NCI-H524 treated with DMSO at 0.1 percent for 48 hours (cell line): Measurements from ENCODE around the gene CRYBG1.
"Not testable (repeated sequence)": the region's sequence is repeated elsewhere in the genome, so short reads cannot be mapped to it uniquely, and the experiment has no call there.

ENCODE experiments used
- DNase-seq: peaks from one replicate; lab custom pipeline; 2025; lab: John Stamatoyannopoulos, UW

The CRYBG1 gene

GRCh38 chr6:106509420-106510089, 149.0 kb downstream of the CRYBG1 start:
- no peak for DNase-seq

- peak; percentile 36 for DNase-seq
These were observed 149.8 kb downstream of the CRYBG1 start for GRCh38 chr6:106510090-106510970.

GRCh38 chr6:106511288-106512047, 151.0 kb downstream of the CRYBG1 start:
- DNase-seq = no peak

GRCh38 chr6:106512048-106512967, 151.8 kb downstream of the CRYBG1 start:
- no peak for DNase-seq

GRCh38 chr6:106512968-106513574, 152.6 kb downstream of the CRYBG1 start:
- no peak for DNase-seq

GRCh38 chr6:106513808-106514582, 153.5 kb downstream of the CRYBG1 start:
- DNase-seq = no peak

DNA sequence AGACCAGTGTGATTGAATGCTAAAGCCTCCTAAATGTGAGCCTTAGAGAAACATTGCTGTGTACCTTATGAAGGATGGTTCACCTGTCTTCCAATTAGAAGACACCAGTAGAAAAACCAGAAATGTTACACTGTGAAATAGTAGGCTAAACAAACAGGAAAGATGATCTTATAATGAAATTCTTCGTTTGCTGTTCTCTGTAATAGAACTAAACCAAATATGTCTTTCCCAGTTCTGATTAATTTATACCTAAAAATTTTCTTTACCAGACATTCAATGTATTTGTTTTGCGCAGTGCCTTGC, 154.0 kb downstream of the CRYBG1 start:
- DNase-seq = no peak

DNA sequence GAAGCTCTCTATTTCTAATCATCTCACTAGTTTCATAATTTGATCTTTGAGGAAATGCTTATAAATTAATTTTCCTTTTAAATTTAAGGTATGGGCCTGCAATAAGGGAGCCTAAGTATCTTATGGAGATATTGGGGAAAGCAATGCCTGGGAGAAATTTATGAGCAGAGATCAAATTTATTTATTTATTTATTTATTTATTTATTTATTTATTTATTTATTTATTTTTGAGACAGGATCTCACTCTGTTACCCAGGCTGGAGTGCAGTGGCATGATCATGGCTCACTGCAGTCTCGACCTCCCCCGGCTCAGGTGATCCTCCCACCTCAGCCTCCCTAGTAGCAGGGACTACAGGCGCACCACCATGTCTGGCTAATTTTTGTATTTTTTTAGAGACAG, 155.1 kb downstream of the CRYBG1 start:
- DNase-seq = not testable (repeated sequence)

- DNase-seq = no peak
These were observed 156.1 kb downstream of the CRYBG1 start for GRCh38 chr6:106516616-106517015.

- DNase-seq = no peak
These were observed 157.2 kb downstream of the CRYBG1 start for GRCh38 chr6:106517706-106518105.

GRCh38 chr6:106518748-106519147, 158.2 kb downstream of the CRYBG1 start:
- DNase-seq = no peak

- DNase-seq = peak; percentile 79
These were observed 159.2 kb downstream of the CRYBG1 start for GRCh38 chr6:106519460-106520394.

DNA sequence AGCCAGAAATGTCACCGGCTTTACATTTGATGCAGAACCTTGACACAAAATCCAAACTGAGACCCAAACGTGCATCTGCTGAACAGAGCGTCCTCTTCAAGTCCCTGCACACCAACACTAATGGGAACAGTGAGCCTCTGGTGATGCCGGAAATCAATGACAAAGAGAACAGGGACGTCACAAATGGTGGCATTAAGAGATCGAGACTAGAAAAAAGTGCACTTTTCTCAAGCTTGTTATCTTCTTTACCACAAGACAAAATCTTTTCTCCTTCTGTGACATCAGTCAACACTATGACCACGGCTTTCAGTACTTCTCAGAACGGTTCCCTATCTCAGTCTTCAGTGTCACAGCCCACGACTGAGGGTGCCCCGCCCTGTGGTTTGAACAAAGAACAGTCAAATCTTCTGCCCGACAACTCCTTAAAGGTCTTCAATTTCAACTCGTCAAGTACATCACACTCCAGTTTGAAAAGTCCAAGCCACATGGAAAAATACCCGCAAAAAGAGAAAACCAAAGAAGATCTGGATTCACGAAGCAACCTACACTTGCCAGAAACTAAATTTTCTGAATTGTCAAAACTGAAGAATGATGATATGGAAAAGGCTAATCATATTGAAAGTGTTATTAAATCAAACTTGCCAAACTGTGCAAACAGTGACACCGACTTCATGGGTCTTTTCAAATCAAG, 160.3 kb downstream of the CRYBG1 start:
- no peak for DNase-seq

GRCh38 chr6:106522562-106523250, 162.2 kb downstream of the CRYBG1 start:
- DNase-seq = no peak

DNA sequence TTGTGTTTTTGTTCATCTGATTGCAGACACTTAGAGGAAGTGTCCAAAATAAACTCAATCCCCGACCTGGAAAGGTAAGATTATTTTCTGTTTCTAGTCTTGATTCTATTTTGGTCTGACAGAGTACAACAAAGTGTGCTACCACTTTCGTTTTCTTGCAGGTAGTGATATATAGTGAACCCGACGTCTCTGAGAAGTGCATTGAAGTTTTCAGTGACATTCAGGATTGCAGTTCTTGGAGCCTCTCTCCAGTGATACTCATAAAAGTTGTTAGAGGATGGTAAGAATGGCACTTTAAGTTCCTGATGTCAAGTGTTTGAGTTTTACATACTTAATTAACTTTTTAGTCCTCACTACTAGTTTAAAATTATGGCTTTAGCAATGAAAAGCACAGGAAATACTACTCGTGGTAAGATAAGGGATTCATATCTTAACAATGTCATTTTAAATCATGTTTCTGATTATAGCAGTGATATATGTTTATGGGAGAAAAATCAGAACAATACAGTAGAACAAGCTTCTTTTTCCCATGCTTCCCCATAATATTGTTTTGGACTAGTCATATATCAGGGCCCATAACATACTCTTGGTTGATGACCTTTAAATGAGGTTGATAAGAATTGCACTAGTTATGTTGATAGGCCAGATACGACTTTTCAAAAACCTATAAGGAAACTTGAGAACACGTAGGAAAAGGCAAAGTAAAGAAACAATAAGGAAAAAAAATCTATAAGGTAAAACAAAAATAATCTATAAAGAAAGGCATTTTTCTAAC, 164.8 kb downstream of the CRYBG1 start:
- no peak for DNase-seq

DNA sequence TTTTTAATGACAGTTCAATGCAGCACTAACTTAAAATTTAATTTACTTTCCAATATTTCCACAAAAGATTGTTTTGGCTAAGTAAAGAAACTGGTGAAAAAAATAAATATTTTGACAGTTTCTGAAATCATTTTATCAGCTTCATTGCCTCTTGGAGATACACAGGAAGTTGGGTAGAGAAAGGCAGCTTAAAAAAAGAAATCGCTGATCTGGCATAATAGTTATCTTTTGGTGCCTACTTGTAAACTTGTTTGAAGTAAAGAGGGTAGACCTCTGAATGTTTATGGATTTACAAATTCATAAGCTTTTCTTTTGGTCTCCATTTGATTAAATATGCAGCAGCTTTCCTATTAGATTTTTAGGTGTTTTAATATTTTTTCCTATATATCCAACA, 165.4 kb downstream of the CRYBG1 start:
- DNase-seq = no peak

DNA sequence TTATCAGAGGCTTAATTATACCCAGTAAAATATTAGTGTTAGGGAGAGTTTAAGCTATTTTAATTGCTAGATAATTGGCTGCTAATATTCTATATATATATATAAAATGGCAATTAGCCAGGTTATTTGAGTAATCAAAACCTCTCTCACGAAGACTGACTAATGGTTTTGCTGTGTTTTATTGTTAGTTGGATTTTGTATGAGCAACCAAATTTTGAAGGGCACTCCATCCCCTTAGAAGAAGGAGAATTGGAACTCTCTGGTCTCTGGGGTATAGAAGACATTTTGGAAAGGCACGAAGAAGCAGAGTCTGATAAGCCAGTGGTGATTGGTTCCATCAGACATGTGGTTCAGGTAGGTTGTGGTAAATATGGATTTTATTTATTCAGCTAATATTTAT, 166.6 kb downstream of the CRYBG1 start:
- no peak for DNase-seq
